ENCODE measurements around the gene SH3RF3.

GRCh38 chr2:109280804-109281203, 151.8 kb downstream of the SH3RF3 start:
- TF ChIP-seq CTCF (IDR thresholded peaks at IDR 0.05; ENCODE audit: insufficient read depth, low read depth, low read length) = no peak
- TF ChIP-seq EZH2 (IDR thresholded peaks at IDR 0.05; ENCODE audit: insufficient read depth, low read length) = no peak
